ENCODE results near the gene SYT7.

SYT7 gene

GRCh38 chr11:61529537-61530225 is 51.2 kb downstream of the SYT7 start:
- no peak overlapping the region for H3K4me3 ChIP-seq (ENCODE audit: low read length)
- no peak for TF ChIP-seq CTCF (IDR thresholded peaks at IDR 0.05; ENCODE audit: insufficient read depth, low read depth, low read length, missing control alignments)
- no peak for DNase-seq (ENCODE audit: low read depth)

GRCh38 chr11:61528114-61528513 is 52.8 kb downstream of the SYT7 start:
- no peak overlapping the region for H3K4me3 ChIP-seq (ENCODE audit: low read length)
- TF ChIP-seq CTCF (IDR thresholded peaks at IDR 0.05; ENCODE audit: insufficient read depth, low read depth, low read length, missing control alignments), result no peak
- no peak for DNase-seq (ENCODE audit: low read depth)

GRCh38 chr11:61526956-61527731 is 53.7 kb downstream of the SYT7 start:
- H3K4me3 ChIP-seq (ENCODE audit: low read length), result no peak overlapping the region
- no peak for DNase-seq (ENCODE audit: low read depth)
- no peak for TF ChIP-seq CTCF (IDR thresholded peaks at IDR 0.05; ENCODE audit: insufficient read depth, low read depth, low read length, missing control alignments)

GRCh38 chr11:61526229-61526628 is 54.6 kb downstream of the SYT7 start:
- no peak for DNase-seq (ENCODE audit: low read depth)
- no peak for TF ChIP-seq CTCF (IDR thresholded peaks at IDR 0.05; ENCODE audit: insufficient read depth, low read depth, low read length, missing control alignments)

GRCh38 chr11:61524963-61525587 is 55.8 kb downstream of the SYT7 start:
- H3K4me3 ChIP-seq (ENCODE audit: low read length), result no peak overlapping the region
- no peak for TF ChIP-seq CTCF (IDR thresholded peaks at IDR 0.05; ENCODE audit: insufficient read depth, low read depth, low read length, missing control alignments)
- DNase-seq (ENCODE audit: low read depth), result no peak

More at GRCh38 chr11:61526229-61526628, 54.6 kb downstream of the SYT7 start:
- no peak overlapping the region for H3K4me3 ChIP-seq (ENCODE audit: low read length)

GRCh38 chr11:61524446-61524845 is 56.4 kb downstream of the SYT7 start:
- no peak for DNase-seq (ENCODE audit: low read depth)
- no peak for TF ChIP-seq CTCF (IDR thresholded peaks at IDR 0.05; ENCODE audit: insufficient read depth, low read depth, low read length, missing control alignments)
- H3K4me3 ChIP-seq (ENCODE audit: low read length), result no peak overlapping the region

All from epithelial cell of esophagus (primary cell).